HG02642 (cell line): ENCODE results near the gene KIF17.
"Not testable (repeated sequence)": the region's sequence is repeated elsewhere in the genome, so short reads cannot be mapped to it uniquely, and the experiment has no call there.

Experiments
- ATAC-seq: cut with Tn5 transposase; IDR thresholded peaks from one replicate; pipeline ENCODE4 v1.9.1; 2021; ENCODE audit warnings: mild to moderate bottlenecking; ENCODE audit not compliant: unreplicated experiment, poor library complexity

The KIF17 gene

DNA sequence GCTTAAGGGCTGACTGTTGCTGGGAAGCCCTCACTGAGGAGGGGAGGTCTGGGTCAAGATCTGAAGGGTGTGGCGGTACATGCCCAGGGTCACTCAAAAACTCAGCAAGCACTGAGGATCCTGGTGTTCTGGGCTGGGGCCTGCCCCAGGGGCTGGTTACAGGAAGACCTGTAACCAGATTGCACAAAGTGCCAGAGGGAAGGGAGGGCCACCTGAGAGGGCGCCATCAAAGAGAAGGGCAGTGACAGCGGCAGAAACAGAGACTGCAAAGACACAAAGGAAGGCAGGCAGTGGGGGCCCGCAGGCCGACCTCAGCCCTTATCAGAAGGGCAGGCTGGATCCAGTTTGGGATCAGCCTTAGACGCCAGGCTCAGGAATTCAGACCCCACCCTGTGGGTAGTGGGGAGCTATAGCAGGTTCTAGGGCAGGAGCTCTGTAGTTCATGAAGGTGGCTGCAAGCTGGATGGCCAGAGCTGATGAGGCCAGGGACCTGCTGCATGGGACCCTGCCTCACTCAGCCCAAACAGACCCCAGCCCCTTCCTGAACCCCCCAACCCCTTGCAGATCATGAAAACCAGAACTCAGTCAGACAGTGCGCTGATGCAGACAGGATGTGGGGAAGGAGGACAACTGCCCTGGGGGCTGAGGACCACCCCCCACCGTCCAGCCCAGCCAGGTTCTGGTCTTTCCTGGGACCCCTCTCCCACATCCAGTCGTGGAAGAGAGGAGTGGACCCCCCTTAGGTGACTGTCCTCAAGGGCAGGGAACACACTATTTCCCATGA, 10.8 kb upstream of the KIF17 start:
- ATAC-seq: no peak

DNA sequence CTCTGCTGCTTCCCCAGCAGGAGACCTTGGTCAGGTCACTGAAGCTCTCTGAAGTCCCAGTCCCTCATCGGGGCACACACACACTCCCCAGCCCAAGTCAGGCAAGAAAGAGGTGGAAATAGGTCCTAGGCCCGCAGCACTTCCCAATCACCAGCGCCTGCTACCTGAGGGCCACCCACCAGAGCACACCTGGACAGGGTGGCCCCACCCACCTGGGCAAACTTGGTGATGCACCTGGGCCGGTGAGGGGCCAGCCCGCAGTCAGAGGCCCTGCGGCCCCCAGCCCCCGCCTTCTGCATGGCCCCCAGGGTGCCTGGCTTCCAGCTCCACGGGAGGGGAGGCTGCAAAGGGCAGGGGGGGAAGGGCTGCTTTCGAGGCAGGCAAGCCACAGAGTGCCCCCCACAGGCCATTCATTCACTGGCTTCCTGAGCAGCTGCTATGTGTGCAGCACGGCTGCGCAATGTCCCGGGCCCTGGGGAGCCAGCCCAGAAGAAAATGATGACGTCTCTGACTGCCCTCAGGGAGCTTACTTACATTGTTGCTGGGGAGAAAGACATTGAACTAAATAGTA, 10.0 kb upstream of the KIF17 start:
- no peak for ATAC-seq

DNA sequence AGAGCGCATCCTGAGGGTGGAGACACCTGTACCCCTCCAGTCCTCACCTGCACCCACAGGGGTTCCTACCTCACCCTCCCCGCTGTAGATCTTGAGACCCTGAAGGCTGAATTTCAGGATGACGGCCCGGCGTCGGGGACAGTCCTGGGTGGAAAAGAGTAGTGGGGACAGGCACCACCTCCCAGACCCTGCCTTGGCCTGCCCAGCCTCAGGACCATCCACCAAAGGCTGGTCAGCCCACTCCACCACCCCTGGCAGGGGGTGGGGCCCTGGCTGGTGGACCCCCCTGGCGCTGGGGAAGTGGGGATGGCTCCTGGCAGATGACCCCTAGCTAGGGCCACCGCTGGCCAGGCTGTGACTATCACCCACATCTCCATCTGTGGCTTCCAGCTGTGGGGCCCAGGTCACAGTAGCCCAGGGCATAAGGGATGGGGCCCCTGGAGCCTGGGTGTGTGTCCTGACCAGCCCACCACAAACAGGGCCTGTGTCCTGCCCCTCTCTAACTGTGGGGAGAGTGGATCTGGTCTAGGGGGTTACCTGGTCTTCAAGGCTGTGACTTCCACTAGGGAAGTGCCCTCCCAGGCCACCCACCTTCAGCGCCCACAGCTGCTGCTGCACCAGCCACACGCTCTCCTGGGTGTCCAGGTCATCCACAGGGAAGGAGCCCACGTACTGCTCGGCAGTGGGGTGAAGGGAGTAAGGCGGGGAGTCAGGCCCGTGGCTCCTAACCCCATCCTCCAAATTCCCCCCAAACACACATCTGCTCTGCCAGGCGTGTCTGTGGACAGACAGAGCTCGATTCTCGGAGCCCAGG, 9.3 kb upstream of the KIF17 start:
- ATAC-seq: no peak

DNA sequence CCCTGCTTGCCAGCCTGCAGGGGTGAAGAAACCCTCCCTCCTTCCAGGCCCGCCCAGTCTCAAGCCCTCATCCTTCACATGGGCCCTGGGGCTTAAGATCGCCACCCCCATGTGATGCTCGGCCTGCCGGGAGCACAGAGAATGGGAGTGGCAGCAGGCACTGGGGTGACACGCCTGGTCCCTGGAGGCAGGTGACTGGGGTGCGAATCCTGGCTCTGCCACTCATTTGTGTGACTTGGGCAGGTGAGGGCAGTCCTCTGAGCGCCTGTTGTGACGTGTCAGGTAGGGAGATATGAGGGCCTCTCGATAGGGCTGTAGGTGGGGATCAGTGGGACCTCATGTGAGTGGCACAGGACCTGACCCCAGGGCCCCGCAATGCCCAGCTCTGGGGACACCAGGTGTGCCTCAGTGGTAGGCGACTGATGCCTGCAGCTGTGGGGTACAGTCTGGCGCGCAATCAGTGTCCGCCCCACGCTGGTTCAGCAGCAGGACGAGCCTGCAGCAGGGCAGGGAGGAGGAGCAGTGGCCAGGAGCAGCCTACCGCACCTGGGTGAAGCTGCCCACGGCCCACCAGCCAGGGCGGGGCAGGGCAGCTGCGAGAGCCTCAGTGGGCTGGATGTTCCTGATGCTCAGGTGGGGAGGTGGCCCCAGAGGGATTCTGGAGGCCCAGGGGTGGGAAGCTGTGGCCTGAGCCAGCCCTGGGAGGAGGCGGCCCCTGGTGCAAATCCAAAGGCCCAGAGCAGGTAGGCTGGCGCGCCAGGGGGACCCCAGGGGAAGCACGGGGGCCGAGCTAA, 8.5 kb upstream of the KIF17 start:
- ATAC-seq: no peak

- ATAC-seq: no peak
Measured at GRCh38 chr1:20725189-20726117, 7.6 kb upstream of the KIF17 start.

DNA sequence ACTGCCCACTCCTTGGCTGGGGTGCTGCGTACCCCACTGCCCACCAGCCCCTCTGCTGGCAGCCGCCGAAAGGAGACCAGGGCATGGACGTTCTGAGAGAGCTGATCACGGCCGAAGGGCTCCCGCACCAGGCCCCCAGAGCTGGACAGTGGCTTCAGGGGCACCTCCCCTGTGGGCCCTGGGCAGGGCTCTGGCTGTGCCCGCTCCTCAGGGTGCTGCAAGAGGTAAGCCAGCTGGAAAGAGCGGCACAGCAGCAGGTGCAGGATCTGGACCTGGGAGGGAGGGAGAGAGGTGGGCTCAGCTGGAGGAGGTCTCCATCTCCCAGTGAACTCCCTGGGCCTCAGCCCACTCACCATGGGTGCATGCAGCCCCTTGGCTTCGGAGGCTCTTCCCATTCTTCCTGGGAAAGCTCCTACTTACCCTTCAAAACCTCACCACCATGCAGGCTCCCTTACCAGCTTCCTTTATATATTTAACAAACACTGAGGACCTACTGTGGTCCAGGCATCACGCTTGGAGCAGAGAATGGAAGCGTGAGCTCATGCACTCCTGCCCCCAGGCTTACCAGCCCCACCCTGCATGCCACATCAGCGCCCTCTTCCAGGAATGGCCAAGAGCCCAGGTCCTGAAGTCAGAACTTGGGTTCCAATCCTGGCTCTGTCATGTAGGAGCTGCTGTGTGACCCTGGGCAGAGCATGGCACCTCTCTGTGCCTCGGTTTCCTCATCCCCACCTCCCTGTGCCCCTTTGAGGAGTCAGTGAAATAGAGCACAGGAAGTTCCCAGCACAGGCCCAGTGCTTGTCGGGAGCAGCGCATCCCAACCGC, 6.8 kb upstream of the KIF17 start:
- no peak for ATAC-seq

GRCh38 chr1:20723537-20724363, 5.9 kb upstream of the KIF17 start:
- no peak for ATAC-seq

GRCh38 chr1:20723159-20723536, 5.3 kb upstream of the KIF17 start:
- no peak for ATAC-seq

GRCh38 chr1:20721117-20722061, 3.6 kb upstream of the KIF17 start:
- no peak for ATAC-seq

- no peak for ATAC-seq
Measured at GRCh38 chr1:20720631-20721091, 2.9 kb upstream of the KIF17 start.

DNA sequence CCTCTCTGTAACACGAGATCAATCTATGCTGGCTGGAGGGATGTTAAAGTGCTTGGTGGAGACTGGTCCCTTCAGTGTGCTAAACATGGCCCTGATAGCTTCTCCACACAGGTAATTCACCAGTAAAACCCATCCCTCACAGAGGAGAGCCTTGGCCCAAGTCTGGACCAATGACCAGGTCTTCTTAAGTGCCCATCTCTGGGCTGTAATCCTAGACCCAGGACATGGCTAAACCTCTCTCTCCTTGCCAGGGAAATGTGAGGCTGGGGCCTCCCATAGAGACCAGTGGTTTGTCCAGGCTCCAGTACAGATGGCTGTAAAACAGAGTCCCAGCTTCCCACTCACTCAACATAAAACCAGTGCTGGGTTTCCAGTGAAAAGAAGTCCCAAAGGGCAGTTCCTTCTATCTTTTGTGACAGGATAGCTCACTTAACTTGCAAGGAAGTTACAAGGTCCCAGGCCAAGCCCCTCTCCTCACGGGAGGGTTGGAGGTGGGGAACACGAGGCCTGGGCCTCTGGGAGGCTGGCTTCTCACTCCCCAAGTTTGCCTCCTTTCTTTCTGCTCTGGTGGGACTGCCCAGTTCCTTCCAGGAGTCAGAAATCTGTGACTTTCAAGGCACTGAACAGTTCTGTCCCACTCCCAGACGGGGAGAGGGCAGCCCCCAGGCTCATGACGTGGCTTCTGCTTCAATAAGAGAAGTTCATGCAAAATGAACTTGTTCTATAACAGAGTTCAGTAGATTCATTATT, 2.2 kb upstream of the KIF17 start:
- no peak for ATAC-seq

- ATAC-seq: no peak
Measured at GRCh38 chr1:20719261-20719660, 1.5 kb upstream of the KIF17 start.

GRCh38 chr1:20718343-20718882, 606 bp upstream of the KIF17 start:
- not testable (repeated sequence) for ATAC-seq

DNA sequence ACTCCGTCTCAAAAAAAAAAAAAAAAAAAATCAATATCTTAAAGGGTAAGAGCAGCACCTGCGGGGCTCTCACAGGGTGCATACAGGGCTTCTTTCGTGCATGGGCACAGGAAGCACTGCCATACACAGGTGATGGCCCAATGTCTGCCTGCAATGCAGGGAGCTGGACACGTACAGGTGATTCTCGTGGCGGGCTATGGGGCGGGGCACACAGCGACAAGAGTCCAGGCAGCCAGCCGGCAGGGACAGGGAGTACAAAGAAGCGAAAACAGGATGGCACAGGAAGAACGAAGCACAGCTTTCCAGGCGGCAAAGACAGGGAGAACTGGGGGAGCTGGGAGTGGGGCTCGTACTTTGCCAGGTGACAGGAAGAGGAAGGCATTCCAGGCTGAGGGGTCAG, 1.6 kb downstream of the KIF17 start:
- ATAC-seq: no peak

DNA sequence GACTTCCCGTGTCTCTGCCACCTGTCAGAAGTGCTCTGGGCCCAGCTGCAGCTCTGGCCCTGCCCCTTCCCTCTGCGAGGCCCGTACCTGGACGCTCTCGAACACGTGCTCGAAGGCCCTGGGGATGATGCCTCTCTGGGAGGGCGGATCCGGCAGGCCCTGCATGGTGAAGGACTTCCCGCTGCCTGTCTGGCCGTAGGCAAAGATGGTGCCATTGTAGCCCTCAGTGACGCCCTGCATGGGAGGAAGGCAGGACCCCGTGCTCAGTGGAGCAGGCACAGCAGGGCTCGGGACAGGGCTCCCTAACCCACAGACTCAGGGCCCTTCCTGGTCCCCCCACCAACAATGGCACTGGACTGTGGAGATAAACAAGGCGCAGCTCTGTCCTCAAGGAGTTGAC, 2.4 kb downstream of the KIF17 start:
- no peak for ATAC-seq

DNA sequence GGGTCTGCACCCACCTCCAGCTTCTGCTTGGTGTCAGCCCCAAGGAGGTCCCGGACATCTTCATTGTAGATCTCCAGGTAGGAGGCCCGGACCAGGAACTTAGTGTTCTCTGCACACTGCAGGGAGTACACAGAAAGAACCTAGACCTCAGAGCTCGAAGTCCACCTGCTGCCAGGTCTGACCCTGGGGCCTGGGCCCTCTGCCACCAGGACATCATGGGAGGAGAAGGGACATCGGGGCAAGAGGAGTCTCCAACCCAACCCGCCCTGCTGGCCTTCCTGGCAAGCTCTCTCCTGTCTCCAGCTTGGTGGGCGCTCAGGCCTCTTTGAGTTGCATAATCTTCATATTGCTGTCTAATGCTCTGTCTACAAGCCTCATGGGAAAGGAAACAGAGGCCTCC, 4.4 kb downstream of the KIF17 start:
- ATAC-seq: no peak
